Keratinocyte (primary cell): ENCODE measurements around the gene MSANTD3. TPM values are rescaled to one million over a fixed set of nuclear protein-coding genes. Genes with fewer than 3 reads are reported as not detected.

Source experiments
- DNase-seq: peaks from one replicate; pipeline ENCODE4 v3.0.0-alpha.2; 2011; ENCODE audit warnings: low read depth, missing footprints, low spot score
- FAIRE-seq: peaks from 2 replicates; lab custom pipeline; 2011; peaks lifted over from hg19 to GRCh38; lab: Jason Lieb, UNC
- H2AFZ ChIP-seq: 2 replicates; pipeline ENCODE4 v1.6.0; 2012; ENCODE audit warnings: low read length, control low read depth, inconsistent platforms; ENCODE audit not compliant: control insufficient read depth
- H3K27ac ChIP-seq: 2 replicates; pipeline ENCODE4 v1.5.1; 2011; ENCODE audit warnings: low read length; ENCODE audit not compliant: control insufficient read depth, insufficient read depth
- H3K27me3 ChIP-seq: 3 replicates; pipeline ENCODE4 v1.6.0; 2011; ENCODE audit warnings: low read length; ENCODE audit not compliant: control insufficient read depth, insufficient read depth; ENCODE audit errors: extremely low read depth
- H3K36me3 ChIP-seq, 2 experiments: 2 replicates in 1 of 2; 3 replicates in 1 of 2; pipeline ENCODE4 v1.5.1; 2011; ENCODE audit warnings: low read length in 2 of 2, mild to moderate bottlenecking in 1 of 2; ENCODE audit not compliant: control insufficient read depth in 2 of 2, insufficient read depth in 2 of 2; ENCODE audit errors: extremely low read depth in 1 of 2
- H3K4me1 ChIP-seq: 3 replicates; pipeline ENCODE4 v1.5.1; 2011; ENCODE audit warnings: low read length; ENCODE audit not compliant: control insufficient read depth, insufficient read depth; ENCODE audit errors: extremely low read depth
- H3K4me2 ChIP-seq: 3 replicates; pipeline ENCODE4 v1.6.0; 2011; ENCODE audit warnings: low read depth, low read length; ENCODE audit not compliant: control insufficient read depth, insufficient read depth; ENCODE audit errors: extremely low read depth
- H3K4me3 ChIP-seq, 3 experiments: fragments of 200-600 bp in 1 of 3; sonication (generic) in 1 of 3; 2 replicates in 2 of 3; 3 replicates in 1 of 3; pipeline ENCODE4 v1.5.1; 2011 to 2016; ENCODE audit warnings: low read length in 3 of 3, mild to moderate bottlenecking in 3 of 3, control low read depth in 2 of 3, inconsistent platforms in 1 of 3, low read depth in 1 of 3, mixed read lengths in 1 of 3, mixed run types in 1 of 3, moderate library complexity in 1 of 3; ENCODE audit not compliant: control insufficient read depth in 2 of 3, insufficient read depth in 2 of 3; ENCODE audit errors: extremely low read depth in 1 of 3
- H3K79me2 ChIP-seq: 2 replicates; pipeline ENCODE4 v1.6.0; 2012; ENCODE audit warnings: low read length; ENCODE audit not compliant: control insufficient read depth, insufficient read depth
- H3K9ac ChIP-seq: 3 replicates; pipeline ENCODE4 v1.6.0; 2011; ENCODE audit warnings: low read length; ENCODE audit not compliant: control insufficient read depth, insufficient read depth; ENCODE audit errors: extremely low read depth
- H3K9me1 ChIP-seq: 3 replicates; pipeline ENCODE4 v1.6.0; 2011; ENCODE audit warnings: low read length; ENCODE audit not compliant: control insufficient read depth, insufficient read depth; ENCODE audit errors: extremely low read depth
- H3K9me3 ChIP-seq: 2 replicates; pipeline ENCODE4 v1.5.1; 2012; ENCODE audit warnings: low read depth, low read length; ENCODE audit not compliant: control insufficient read depth
- H4K20me1 ChIP-seq: 3 replicates; pipeline ENCODE4 v1.6.0; 2011; ENCODE audit warnings: low read length; ENCODE audit not compliant: control insufficient read depth, insufficient read depth; ENCODE audit errors: extremely low read depth
- EZH2 ChIP-seq: IDR thresholded peaks from one replicate; pipeline ENCODE4 v1.6.1; 2012; ENCODE audit warnings: inconsistent platforms, mild to moderate bottlenecking, low read length, moderate library complexity
- dilution Hi-C: fragments of 300-500 bp; cut with MboI; formaldehyde crosslinking; loops from one replicate; pipeline ENCODE4 v1.7.0; 2020; ENCODE audit warnings: low sequenced_read_pairs; ENCODE audit not compliant: extremely low pct_ligation_motif_present
- polyA plus RNA-seq, 5 experiments: library from polyadenylated mRNA; depleted of rRNA in 3 of 5; stranded (reverse) in 3 of 5; stranded (forward) in 1 of 5; unstranded in 1 of 5; fragments of >200 nt; gene quantifications; 1 replicate in 1 of 5; 2 replicates in 3 of 5; 3 replicates in 1 of 5; pipeline versions ENCODE4 v1.2.1 to v1.2.3, GENCODE V29; 2011 to 2012; ENCODE audit warnings: missing spikeins in 2 of 5, low read depth in 1 of 5, low replicate concordance in 1 of 5
- TF ChIP-seq, protein P1 (sequence below), 3 experiments: IDR thresholded peaks in 1 of 3; conservative IDR thresholded peaks in 1 of 3; optimal IDR thresholded peaks in 1 of 3; 2 replicates in 2 of 3; 3 replicates in 1 of 3; pipeline versions ENCODE3 to v1.5.1; 2011; ENCODE audit warnings: low read length in 3 of 3, mild to moderate bottlenecking in 3 of 3, moderate library complexity in 2 of 3, control low read depth in 1 of 3, inconsistent platforms in 1 of 3; ENCODE audit not compliant: insufficient read depth in 2 of 3; ENCODE audit errors: extremely low read depth in 1 of 3

Gene MSANTD3
- polyA plus RNA-seq, 1 donor (not counting 4 experiments of a cell fraction or from before 2014, with no cell fraction given): 50.7 TPM

DNA sequence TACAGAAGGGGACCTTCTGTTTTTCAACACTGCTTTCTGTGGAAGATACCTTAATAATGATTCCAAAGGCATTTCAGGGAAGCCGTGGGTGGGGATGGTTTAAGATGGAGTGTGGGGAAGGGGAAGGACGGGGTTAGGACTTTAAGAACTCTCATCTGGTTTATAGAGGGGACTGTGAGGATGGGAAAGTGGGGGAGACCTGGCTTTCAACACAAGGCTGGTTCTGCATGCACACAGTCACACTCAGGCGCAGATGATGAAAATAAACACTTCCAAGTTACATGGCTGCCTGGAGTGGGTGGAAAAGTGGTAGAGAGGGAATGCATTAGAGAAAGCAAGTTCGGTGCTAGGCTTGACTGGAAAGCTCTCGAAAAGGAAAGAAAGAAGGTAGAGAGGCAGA, 4.9 kb downstream of the MSANTD3 start:
- Histone ChIP-seq H3K9me3 (no peaks in the 10 kb centered on the region), H3K27ac (peak overlapping the region; percentile 16), H3K4me2 (no peak overlapping the region), H3K36me3 (peaks cover 0 to 10% of the 10 kb centered on the region in 2 experiments), H3K9me1 (peaks cover 4% of the 10 kb centered on the region), H3K27me3 (no peaks in the 10 kb centered on the region), H3K9ac (no peak overlapping the region), H4K20me1 (peaks cover 2% of the 10 kb centered on the region), H3K4me1 (peaks cover 38% of the 10 kb centered on the region), H2AFZ (no peak overlapping the region), H3K4me3 (no peak overlapping the region), H3K79me2 (peaks cover 85% of the 10 kb centered on the region)
- FAIRE-seq (no peak), DNase-seq (no peak)
- no peak for TF ChIP-seq EZH2
- TF ChIP-seq, protein P1, sequence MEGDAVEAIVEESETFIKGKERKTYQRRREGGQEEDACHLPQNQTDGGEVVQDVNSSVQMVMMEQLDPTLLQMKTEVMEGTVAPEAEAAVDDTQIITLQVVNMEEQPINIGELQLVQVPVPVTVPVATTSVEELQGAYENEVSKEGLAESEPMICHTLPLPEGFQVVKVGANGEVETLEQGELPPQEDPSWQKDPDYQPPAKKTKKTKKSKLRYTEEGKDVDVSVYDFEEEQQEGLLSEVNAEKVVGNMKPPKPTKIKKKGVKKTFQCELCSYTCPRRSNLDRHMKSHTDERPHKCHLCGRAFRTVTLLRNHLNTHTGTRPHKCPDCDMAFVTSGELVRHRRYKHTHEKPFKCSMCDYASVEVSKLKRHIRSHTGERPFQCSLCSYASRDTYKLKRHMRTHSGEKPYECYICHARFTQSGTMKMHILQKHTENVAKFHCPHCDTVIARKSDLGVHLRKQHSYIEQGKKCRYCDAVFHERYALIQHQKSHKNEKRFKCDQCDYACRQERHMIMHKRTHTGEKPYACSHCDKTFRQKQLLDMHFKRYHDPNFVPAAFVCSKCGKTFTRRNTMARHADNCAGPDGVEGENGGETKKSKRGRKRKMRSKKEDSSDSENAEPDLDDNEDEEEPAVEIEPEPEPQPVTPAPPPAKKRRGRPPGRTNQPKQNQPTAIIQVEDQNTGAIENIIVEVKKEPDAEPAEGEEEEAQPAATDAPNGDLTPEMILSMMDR (optimal IDR thresholded peaks at IDR 0.05 in 1 of 3, IDR thresholded peaks at IDR 0.05 in 1 of 3, conservative IDR thresholded peaks at IDR 0.05 in 1 of 3; ENCODE audit: extremely low read depth in 1 of 3, insufficient read depth in 2 of 3, low read length in 3 of 3): no peak
- dilution Hi-C loops: no loop called here

DNA sequence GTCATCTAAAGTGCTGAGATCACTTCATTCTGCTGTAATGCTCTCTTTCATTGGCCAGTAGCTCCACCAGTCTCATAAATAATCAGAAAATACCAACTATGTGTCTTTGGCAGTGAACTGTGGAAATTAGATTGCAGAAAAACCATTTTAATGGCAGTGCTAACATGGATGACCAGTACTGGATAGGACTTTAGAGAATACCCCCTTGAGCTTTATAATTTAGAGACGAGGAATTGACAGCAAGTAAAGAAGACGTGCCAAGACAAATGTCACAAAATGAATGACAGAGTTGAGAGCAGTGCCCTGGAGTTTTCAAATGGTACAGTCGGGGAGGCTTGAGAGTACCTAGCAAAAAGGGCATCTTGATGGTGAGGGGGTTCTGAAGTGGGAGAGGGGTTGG, 5.8 kb downstream of the MSANTD3 start:
- peaks cover 2% of the 10 kb centered on the region for H4K20me1 ChIP-seq
- DNase-seq: no peak
- no peaks in the 10 kb centered on the region for H3K9me3 ChIP-seq
- H3K4me1 ChIP-seq: peaks cover 38% of the 10 kb centered on the region
- dilution Hi-C loops: no loop called here
- no peak for TF ChIP-seq EZH2
- TF ChIP-seq, protein P1 (optimal IDR thresholded peaks at IDR 0.05 in 1 of 3, IDR thresholded peaks at IDR 0.05 in 1 of 3, conservative IDR thresholded peaks at IDR 0.05 in 1 of 3; ENCODE audit: extremely low read depth in 1 of 3, insufficient read depth in 2 of 3, low read length in 3 of 3): no peak
- peaks cover 0 to 10% of the 10 kb centered on the region in 2 experiments for H3K36me3 ChIP-seq
- H3K79me2 ChIP-seq: peaks cover 89% of the 10 kb centered on the region
- no peak overlapping the region for H3K4me3 ChIP-seq
- no peak for FAIRE-seq
- H3K27me3 ChIP-seq: no peaks in the 10 kb centered on the region
- no peak overlapping the region for H3K9ac ChIP-seq
- peaks cover 4% of the 10 kb centered on the region for H3K9me1 ChIP-seq
- no peak overlapping the region for H2AFZ ChIP-seq
- no peak overlapping the region for H3K27ac ChIP-seq
- no peak overlapping the region for H3K4me2 ChIP-seq
